ENCODE data around the gene POU2F3.

Gene POU2F3

GRCh38 chr11:120211522-120212258, 28.2 kb upstream of the POU2F3 start:
- DNase-seq = no peak

- no peak for DNase-seq
Observed at GRCh38 chr11:120212259-120212878, 27.6 kb upstream of the POU2F3 start.

GRCh38 chr11:120212926-120213325, 27.0 kb upstream of the POU2F3 start:
- DNase-seq = no peak

GRCh38 chr11:120214581-120214980, 25.4 kb upstream of the POU2F3 start:
- DNase-seq = no peak

GRCh38 chr11:120215634-120216033, 24.3 kb upstream of the POU2F3 start:
- no peak for DNase-seq

GRCh38 chr11:120216426-120217102, 23.4 kb upstream of the POU2F3 start:
- no peak for DNase-seq

- DNase-seq = no peak
Observed at GRCh38 chr11:120217526-120217925, 22.4 kb upstream of the POU2F3 start.

- DNase-seq = no peak
Observed at GRCh38 chr11:120217941-120218694, 21.8 kb upstream of the POU2F3 start.

- DNase-seq = no peak
Observed at GRCh38 chr11:120218695-120219033, 21.3 kb upstream of the POU2F3 start.

- no peak for DNase-seq
Observed at GRCh38 chr11:120219232-120219937, 20.6 kb upstream of the POU2F3 start.

GRCh38 chr11:120219938-120220746, 19.8 kb upstream of the POU2F3 start:
- no peak for DNase-seq

GRCh38 chr11:120220747-120221037, 19.2 kb upstream of the POU2F3 start:
- DNase-seq = no peak

GRCh38 chr11:120221115-120221752, 18.7 kb upstream of the POU2F3 start:
- no peak for DNase-seq

- DNase-seq = no peak
Observed at GRCh38 chr11:120222916-120223315, 17.0 kb upstream of the POU2F3 start.

GRCh38 chr11:120223793-120224192, 16.1 kb upstream of the POU2F3 start:
- DNase-seq = no peak

- no peak for DNase-seq
Observed at GRCh38 chr11:120224361-120224760, 15.6 kb upstream of the POU2F3 start.

- no peak for DNase-seq
Observed at GRCh38 chr11:120224972-120225909, 14.7 kb upstream of the POU2F3 start.

GRCh38 chr11:120226242-120226641, 13.7 kb upstream of the POU2F3 start:
- DNase-seq = no peak

GRCh38 chr11:120226714-120227113, 13.2 kb upstream of the POU2F3 start:
- no peak for DNase-seq

GRCh38 chr11:120227228-120227852, 12.6 kb upstream of the POU2F3 start:
- DNase-seq = no peak
